GM21717 (cell line): ENCODE data around the gene PMFBP1.

Source experiments
- ATAC-seq: cut with Tn5 transposase; IDR thresholded peaks from one replicate; pipeline ENCODE4 v1.9.1; 2021; ENCODE audit warnings: mild to moderate bottlenecking, moderate library complexity; ENCODE audit not compliant: unreplicated experiment

Gene PMFBP1

DNA sequence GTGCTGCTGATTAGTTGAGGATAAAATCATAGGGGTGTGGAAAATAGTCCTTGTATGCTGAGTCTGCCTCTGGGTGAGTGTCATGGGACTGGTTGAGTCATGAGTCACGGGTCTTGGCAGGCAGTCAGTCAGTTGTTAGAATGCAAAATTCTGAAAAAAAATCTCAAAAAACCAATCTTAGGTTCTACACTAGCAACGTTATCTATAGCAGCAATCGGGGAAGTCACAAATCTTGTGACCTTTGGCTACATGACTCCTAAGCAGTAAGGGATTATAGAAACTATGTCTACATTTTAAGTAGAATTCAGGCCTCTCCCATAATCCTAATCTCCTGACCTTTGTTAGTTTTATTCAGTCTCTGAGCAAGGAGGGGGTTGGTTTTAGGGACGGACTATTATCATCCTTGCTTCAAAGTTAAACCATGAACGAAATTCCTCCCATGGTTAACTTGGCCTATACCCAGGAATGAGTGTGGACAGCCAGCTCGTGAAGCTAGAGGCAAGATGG, 18.0 kb upstream of the PMFBP1 start:
- ATAC-seq, result no peak

DNA sequence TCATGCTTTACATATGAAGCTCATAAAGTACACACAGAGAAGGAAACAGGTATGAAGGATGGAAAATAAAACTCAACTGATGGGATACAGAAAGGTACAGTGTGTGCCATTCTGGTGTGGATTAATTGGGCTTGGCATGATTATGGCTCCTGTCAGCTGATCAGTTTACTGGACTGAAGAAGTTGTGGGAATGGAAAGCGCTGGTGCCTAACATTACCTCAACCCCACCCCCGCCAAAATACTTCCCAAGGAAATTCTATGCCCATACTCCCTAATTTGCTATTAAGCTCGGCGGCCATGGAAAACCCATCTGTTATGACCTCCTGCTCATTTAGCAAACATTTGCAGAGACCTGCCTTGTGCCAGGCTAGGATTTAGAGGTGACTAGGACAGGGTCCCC, 16.6 kb upstream of the PMFBP1 start:
- ATAC-seq, result no peak

DNA sequence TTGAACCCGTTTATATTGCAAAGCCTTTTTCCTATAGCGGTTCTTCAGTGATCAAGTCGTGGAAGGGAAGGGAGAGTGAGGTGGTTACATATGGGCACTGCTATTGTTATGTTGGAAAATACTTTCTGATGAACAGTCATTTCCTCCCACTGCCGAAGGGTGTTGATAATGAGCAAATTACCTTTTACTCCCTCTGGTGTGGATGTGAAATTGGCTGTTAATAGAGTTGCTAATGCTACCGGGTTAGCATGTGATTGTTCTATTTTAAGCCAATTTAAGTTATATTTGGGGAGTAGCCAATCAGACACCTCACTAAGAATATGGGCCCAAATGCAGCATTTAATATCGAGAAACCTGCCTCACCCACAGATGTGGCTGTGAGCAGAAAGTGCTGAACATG, 15.6 kb upstream of the PMFBP1 start:
- ATAC-seq, result no peak

DNA sequence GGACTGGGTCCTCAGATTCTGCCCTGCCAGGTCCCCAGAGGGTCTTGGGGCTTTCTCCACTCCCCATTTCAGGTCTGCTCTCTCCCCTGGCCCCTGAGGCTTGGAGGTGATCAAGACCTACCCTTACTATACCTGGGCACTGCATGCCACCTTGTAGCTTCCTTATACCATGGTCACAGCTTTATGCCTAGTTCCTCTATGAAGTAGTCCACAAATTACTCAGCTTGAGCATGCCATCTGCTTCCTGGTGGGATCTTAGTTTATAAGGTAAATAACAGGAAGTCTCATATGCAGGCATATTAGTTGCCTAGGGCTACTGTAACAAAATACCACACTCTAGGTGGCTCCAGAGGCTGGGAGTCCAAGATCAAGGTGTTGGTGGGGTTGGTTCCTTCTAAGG, 11.0 kb upstream of the PMFBP1 start:
- no peak for ATAC-seq

DNA sequence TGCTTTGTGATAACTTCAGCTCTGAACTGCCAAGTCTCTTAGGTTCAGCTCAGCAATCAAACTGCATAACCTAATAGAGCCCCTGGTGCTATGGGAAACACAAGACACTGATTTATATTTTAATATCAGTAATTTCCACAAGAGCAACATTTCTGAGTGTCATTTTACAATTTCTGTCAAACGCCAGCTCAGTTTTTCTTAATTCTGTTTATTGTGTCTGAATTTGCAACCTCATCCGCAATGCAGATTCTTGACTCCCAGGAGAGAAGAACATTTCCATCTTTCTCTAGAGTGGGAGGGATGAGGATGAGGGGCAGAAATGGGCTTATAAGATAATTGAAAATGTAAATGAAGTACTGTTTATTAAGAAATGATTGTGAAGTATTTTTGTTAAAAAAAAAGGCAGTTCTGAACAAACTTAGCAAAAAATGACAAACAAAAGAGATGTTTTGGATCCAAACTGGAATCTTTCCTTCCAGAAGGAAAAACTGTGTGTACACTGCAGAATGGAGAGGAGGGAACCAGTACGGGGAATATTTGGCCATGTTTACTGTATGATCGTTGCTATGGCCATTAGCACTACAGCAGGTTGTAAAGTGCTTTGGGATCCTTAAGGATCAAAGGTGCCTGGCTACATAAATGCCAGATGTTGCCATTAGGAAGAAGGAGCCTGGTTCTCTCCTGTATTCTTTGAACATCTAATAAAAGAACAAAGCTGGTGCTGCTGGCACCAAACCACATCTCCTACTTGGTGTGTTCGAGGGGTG, 7.4 kb upstream of the PMFBP1 start:
- ATAC-seq, result no peak

DNA sequence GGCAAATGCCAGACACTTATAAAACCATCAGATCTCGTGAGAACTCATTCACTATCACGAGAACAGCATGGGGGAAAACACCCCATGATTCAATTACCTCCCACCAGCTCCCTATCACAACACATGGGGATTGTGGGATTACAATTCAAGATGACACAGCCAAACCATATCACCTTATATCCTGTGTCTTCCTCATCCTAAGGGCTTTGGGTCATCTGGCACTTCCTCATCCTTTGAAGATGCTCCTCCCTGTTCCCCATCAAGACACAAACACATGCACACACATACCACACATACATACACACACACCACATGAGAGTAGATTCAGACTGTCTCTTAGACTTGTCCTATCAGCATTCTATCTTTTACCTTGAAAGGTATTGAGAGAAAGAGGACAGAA, 2.8 kb upstream of the PMFBP1 start:
- ATAC-seq, result no peak

DNA sequence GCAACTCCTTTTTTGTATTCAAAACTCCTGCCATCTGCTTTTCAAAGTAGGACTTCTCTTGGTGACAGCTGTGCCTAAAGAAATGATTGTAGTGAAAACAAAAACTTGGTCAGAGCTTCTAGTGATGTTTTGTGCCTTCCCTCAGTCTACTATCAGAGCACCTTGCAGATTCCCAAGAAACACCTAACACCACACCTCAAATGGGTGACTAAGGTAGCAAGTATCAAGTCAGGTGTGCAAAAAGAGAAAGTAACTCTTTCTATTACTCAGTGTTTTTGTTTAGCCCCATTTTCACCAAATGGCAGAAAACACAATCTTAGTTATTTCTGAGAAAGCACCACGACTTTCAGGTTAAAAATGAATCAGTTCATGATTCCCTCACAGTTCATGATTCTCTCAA, 2.0 kb upstream of the PMFBP1 start:
- ATAC-seq, result no peak

DNA sequence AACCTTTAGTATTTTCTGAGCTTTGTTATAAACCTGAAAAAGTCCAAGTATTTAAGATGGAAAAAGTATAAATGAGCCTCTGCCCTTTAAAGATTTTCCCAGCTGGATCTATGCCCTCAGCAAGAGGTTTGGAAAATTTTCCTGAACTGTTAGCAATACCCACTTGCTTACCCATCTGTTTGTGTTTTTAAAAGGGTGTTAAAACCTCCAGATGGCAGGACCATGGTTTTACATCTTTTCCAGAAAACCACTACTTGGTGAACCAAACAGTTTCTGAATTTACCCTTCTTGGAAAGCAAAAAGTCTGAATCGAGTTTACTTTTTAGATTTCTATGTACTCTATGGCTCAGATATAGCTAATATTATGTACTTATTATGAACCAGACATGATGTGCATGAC, 719 bp downstream of the PMFBP1 start:
- ATAC-seq, result no peak

DNA sequence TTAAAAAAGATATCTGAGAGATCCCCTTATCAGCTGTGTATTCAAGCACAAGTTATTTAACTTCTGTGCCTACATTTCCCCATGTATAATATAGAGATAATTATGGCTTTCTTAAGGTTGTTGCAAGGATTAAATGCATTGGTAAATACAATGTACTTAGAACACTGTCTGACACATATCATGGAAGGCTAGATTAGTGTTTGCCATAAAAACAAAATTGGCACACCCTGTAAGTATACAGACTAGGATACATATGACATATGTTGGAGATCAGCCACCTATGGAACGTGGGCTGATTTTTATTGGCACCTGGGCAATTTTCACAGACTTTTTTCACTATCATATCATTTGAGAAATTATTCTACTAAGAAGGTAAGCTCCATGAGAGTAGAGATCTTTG, 2.2 kb downstream of the PMFBP1 start:
- no peak for ATAC-seq

DNA sequence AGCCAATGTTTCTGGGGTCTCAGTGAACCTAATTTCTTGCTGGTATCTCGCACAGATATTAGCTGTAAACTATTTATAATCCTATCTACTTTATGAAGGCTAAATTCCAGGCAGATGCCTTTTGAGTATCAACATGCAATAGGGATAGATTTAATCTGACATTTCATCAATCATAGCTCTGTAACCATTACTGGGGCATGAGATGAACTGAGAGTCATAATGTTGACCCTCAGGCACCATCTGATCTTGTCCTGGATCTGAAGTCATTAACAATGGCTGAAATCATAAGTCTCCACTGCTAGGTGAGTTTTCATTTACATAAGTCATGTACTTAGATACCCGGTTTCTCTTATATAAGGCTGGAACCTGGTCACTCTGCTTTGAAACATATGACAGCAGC, 3.6 kb downstream of the PMFBP1 start:
- ATAC-seq, result no peak

DNA sequence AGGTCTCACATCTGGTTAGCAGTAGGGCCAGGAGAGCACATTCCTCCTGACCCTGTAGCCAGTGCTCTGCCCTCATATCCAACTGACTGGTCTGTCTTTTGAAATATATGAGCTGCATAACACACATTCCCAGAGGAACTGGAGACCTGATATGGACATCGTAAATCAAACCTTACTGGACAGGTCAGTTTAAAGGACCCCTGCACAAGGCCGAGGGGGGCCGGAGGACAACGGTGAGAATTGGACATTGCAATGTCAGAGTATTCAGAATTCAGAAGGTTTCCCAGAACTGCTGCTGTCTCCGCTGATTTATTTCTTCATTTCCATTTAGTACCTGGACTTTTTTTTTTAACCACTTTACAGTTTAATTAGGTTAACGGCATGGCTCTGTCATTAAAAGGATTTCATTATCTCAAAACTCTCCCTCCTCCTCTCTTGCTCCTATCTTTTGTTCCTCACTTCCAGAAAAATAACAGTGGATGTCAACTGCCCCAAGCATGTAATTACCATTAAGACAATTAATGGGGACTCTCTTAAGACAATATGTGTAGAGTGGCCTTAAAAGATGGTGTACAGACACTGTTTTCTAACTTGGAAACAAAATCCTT, 4.9 kb downstream of the PMFBP1 start:
- no peak for ATAC-seq

DNA sequence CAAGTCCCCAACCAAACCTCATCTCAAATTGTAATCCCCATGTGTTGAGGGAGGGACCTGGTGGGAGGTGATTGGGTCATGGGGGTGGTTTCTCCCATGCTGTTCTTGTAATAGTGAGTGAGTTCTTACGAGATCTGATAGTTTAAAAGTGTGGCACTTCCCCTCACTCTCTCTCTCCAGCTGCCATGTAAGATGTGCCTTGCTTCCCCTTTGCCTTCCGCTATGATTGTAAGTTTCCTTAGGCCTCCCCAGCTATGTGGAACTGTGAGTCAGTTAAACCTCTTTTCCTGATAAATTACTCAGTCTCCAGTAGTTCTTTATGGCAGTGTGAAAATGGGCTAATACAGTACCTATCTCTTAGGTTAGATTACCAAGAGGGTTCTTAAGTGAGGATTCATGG, 5.8 kb downstream of the PMFBP1 start:
- no peak for ATAC-seq

DNA sequence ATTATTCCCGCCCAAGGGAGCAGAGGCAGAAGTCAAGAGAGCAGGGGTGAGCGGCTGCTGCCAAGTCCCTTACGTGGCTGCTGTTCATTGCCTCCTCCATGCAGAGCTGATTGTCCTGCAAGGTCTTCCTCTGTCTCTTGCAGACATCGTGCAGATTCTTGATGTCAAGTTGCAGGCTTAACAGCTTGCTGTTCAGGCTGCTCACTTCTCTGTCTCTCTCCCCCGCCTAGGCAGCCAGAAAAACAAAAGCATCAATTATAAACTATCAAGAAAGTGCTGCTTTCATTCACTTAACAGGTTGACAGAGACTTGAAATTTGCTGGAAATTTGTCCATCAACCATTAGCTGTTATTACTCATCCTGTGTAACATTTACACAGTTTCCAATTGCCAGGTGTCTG, 7.3 kb downstream of the PMFBP1 start:
- ATAC-seq, result no peak

DNA sequence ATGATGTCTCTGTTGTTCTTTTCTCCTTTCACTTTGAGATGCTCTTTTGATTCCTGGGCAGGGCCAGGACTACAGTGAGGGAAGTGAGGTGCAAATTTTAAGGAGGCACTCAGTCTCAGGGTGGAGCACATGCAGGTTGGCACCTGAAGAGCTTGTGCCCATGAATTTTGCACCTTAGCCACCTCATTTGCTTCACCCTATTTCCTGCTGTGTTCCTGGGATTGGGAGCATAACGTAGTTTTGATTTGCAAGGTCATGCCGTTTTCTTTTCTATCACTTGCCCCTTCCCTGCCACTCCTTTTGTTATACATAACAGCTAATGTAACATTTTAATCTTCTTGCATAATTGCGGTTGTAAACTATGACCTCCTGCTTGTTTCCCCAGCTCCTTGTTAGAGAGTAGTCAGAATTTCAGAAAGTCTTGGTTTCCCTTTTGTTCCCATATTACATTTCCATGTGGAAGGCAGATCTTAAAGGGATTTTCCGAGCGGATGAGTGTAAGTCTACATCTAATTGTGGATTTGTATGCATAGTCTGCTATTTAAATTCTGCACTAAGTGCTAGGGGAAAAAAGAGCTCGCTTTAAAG, 9.8 kb downstream of the PMFBP1 start:
- ATAC-seq, result no peak

DNA sequence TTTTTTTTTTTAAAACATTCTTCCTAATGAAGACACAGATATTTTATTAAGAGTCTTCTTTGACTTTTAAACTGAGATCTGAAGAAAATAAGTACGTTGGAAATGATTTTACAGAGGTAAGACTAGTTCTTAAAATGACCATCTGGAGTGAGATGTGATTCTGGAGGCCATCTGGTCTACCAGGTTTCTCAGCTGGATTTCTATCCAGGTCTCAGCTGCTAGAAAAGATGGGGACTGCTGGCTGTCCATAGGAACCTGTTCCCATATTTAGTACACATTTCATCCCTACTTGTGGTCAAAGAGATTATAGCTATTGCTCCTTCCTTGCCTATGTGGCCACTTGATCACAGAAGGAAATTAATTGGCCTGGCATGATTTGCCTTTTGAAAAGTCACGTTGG, 12.2 kb downstream of the PMFBP1 start:
- no peak for ATAC-seq

DNA sequence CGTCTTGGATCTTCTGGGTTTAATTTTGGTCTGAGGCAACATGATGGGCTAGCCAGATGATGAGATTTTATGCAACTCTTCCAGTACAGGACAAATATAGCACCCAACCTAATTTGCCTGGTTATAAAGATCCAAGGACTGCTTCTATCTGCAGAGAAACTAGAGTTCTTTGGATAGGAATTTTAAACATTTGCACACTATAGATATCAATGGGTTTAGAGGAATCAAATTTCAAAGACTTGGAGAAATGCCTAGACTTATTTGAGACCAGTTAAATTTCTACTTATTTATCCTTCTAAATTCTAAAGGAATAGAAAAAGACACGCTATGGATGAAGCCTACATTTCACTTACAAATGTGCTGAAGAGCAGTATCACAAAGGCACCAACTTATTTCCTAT, 12.6 kb downstream of the PMFBP1 start:
- ATAC-seq, result no peak

DNA sequence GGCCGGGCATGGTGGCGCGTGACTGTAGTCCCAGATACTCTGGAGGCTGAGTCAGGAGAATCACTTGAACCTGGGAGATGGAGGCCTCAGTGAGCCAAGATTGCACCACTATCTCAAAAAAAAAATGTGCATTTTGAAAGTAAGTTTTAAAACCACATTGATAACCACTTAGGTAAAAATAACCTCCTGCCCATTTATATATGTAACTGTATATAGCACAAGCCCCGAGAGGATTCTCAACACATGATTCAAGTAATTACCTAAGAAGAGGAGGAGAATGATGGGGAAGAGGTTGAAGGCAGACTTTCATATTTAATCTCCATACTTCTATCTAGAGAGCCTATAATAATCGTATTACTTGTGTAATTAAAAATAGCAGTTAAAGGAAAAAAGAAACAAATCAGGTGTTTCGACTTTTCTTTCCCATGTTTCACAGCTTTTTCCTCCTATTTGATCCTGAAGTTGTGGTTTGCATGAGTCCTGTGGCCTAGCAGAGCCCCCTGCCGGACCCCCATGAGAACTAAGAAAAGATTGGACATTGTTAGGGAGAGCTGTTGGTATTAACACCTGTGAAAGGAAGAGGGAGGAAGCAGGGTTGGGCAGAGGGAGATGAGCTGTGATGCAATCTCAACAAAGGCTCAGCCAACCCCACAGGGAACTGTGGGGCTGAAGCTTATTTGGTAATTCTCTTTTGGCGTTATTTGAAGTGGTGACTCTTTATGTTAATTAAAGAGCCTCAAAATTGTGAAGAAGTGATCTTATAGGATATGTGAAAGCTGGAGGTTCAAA, 22.1 kb downstream of the PMFBP1 start:
- no peak for ATAC-seq

DNA sequence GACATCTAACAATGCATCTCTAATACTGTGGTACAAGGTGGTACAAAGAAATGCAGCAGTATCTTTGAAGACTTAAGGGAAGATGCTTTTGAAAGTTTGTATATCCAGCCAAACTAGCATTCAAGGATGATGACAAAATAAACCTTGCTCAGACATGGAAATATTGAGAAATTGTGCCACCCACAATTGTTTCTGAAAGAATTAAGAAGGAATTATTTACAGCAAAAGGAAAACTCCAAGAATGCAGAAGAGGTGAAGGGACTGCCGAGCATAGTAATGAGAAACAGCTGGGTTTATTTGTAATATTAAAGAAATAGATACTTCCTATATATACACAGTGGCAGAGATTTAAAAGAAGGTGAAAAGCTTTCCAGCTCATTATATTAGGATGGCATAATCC, 29.5 kb downstream of the PMFBP1 start:
- no peak for ATAC-seq

DNA sequence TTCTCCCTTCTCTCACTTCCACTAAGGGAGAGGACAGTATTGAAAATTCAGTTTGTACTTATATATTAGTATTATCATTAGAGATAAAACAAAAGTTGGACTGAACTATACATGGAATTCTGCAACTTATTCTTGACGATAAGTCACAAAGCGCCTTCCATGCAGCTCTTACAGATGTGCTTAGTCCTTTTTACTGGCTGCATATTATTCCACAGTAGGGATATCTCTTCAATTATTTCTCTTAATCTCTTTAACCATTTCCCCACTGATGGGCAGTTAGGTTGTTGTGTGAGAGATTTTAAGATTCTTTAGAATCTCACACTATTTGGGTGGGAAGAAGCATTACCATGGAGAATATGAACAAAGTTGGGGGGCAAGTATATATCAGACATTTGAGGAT, 32.0 kb downstream of the PMFBP1 start:
- no peak for ATAC-seq

DNA sequence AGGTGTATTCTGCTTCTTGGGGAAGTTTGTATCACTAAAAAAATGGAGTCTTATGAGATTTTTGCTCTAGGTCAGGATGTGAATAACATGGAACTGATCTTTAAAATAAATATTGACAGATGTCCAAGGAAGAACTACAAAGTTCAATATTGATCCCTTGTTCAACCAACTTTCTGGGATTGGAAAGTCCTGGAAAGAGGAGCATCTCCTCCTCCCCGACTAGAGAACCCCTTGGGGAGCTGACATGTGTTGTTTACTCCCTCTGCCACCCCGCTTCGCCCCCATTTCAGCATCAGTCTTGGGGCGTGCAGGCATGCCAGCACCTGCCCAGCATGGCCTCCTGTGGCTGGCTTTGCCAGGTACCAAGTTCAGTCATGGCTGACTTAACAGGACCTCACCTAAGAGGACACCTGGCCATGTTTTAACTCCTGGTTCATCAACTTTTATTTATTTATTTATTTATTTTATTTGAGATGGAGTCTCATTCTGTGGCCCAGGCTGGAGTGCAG, 33.8 kb downstream of the PMFBP1 start:
- ATAC-seq, result no peak

DNA sequence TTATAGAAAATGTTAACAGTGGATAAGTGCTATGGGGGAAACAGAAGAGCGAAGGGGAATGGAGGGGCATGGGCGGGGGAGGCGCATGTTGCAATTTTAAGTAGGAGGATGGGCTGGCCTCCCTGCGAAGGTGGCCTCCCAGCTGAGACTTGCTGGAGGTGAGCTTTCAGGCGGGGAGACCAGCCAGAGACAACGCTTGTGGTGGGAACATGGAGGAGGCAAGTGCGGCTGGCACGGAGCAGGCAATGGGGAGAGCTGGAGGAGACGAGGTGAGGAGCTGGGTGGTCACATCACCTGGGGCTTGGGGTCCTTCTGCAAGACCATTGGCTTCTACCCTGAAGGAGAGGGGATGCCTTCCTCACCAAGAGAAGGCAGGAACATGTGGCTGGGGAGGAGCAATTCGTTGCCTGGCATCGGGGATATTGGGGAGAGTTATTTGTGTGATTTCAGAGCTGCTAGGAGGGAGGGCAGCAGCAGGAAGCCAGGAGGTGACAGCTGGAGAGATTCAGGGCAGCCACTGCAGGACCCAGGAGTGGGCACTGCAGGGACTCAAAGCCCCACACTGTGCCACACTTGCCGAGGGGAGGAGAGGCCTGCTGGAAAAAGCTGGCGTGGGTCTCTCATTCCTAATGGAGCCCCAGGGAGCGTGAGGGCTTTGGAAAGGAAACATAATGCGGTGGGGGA, 34.4 kb downstream of the PMFBP1 start:
- no peak for ATAC-seq
